Karpas-422 (cell line): ENCODE results near the gene TTC31. TPM values are rescaled to one million over a fixed set of nuclear protein-coding genes. Genes with fewer than 3 reads are reported as not detected.

Experiments
- DNase-seq: peaks from one replicate; pipeline ENCODE4 v3.0.0-alpha.2; 2015
- H2AFZ ChIP-seq: fragments of 200-600 bp; sonication (generic); 2 replicates; pipeline ENCODE4 v1.6.1; 2014; ENCODE audit warnings: antibody characterized with exemption, low read length, mixed read lengths
- H3K27ac ChIP-seq: fragments of 200-600 bp; sonication (generic); 2 replicates; pipeline ENCODE4 v1.5.1; 2014; ENCODE audit warnings: mild to moderate bottlenecking, low read length, moderate library complexity
- H3K27me3 ChIP-seq: fragments of 200-600 bp; sonication (generic); 2 replicates; pipeline ENCODE4 v1.6.1; 2014; ENCODE audit warnings: low read length, mixed read lengths
- H3K36me3 ChIP-seq: fragments of 200-600 bp; sonication (generic); 2 replicates; pipeline ENCODE4 v1.6.1; 2014; ENCODE audit warnings: low read length, mixed read lengths; ENCODE audit not compliant: insufficient read depth
- H3K4me1 ChIP-seq: fragments of 200-600 bp; sonication (generic); 2 replicates; pipeline ENCODE4 v1.6.1; 2014; ENCODE audit warnings: mild to moderate bottlenecking, low read length, mixed read lengths
- H3K4me2 ChIP-seq: fragments of 200-600 bp; sonication (generic); 2 replicates; pipeline ENCODE4 v1.6.1; 2014; ENCODE audit warnings: low read length, low read depth, mild to moderate bottlenecking; ENCODE audit not compliant: poor library complexity, severe bottlenecking
- H3K4me3 ChIP-seq: fragments of 200-600 bp; sonication (generic); 2 replicates; pipeline ENCODE4 v1.5.1; 2014; ENCODE audit warnings: mild to moderate bottlenecking, antibody characterized with exemption, low read length, mixed read lengths
- H3K79me2 ChIP-seq: fragments of 200-600 bp; sonication (generic); 2 replicates; pipeline ENCODE4 v1.6.1; 2014; ENCODE audit warnings: mild to moderate bottlenecking, low read length, mixed read lengths
- H3K9ac ChIP-seq: fragments of 200-600 bp; sonication (generic); 2 replicates; pipeline ENCODE4 v1.6.0; 2014; ENCODE audit warnings: low read length
- H3K9me2 ChIP-seq: fragments of 200-600 bp; sonication (generic), shearing (Covaris generic); replicated peaks from 2 replicates; pipeline ENCODE4 v1.6.0; 2014; ENCODE audit warnings: mild to moderate bottlenecking, low read length, moderate library complexity; ENCODE audit not compliant: insufficient read depth
- H3K9me3 ChIP-seq: fragments of 300-700, 200-600 bp; sonication (generic); 2 replicates; pipeline ENCODE4 v1.6.1; 2014; ENCODE audit warnings: low read length, mixed read lengths
- H4K20me1 ChIP-seq: fragments of 200-600 bp; sonication (generic); 2 replicates; pipeline ENCODE4 v1.6.1; 2014; ENCODE audit warnings: mild to moderate bottlenecking, antibody characterized with exemption, low read length, low read depth; ENCODE audit not compliant: insufficient read depth
- total RNA-seq: library from RNA; depleted of rRNA; stranded (reverse); fragments of >200 nt; shearing (Covaris generic); gene quantifications from 2 replicates; pipeline ENCODE4 v1.2.3, GENCODE V29; 2014; ENCODE audit warnings: low replicate concordance

The TTC31 gene
- total RNA-seq, 1 experiment from 2014 or later, result 54.9 TPM

GRCh38 chr2:74448771-74449170, 34.1 kb upstream of the TTC31 start:
- no peak for DNase-seq
- no peak overlapping the region for H3K4me3 ChIP-seq
- peaks cover 10% of the 10 kb centered on the region for H3K4me1 ChIP-seq
- no peak overlapping the region for H3K27ac ChIP-seq
- no peaks in the 10 kb centered on the region; the same call in 1 of the 2 replicates for H3K27me3 ChIP-seq
- no peak overlapping the region for H3K9ac ChIP-seq
- H3K9me3 ChIP-seq, result no peaks in the 10 kb centered on the region
- no peak overlapping the region for H3K4me2 ChIP-seq
- H2AFZ ChIP-seq, result no peak overlapping the region
- H3K9me2 ChIP-seq, result no peaks in the 10 kb centered on the region
- H3K79me2 ChIP-seq, result no peaks in the 10 kb centered on the region
- no peaks in the 10 kb centered on the region for H4K20me1 ChIP-seq
- H3K36me3 ChIP-seq, result no peaks in the 10 kb centered on the region

- H3K36me3 ChIP-seq, result no peaks in the 10 kb centered on the region
- no peak for DNase-seq
- peaks cover 7% of the 10 kb centered on the region for H3K4me1 ChIP-seq
- H3K9me3 ChIP-seq, result no peaks in the 10 kb centered on the region
- peaks cover 6% of the 10 kb centered on the region for H3K79me2 ChIP-seq
- no peak overlapping the region for H3K4me2 ChIP-seq
- no peaks in the 10 kb centered on the region for H3K9me2 ChIP-seq
- H3K27me3 ChIP-seq, result no peaks in the 10 kb centered on the region
- H3K4me3 ChIP-seq, result no peak overlapping the region
- H3K9ac ChIP-seq, result no peak overlapping the region
- no peak overlapping the region for H3K27ac ChIP-seq
- H4K20me1 ChIP-seq, result no peaks in the 10 kb centered on the region
- H2AFZ ChIP-seq, result no peak overlapping the region
Measured at GRCh38 chr2:74450570-74451190, 32.2 kb upstream of the TTC31 start.

- Histone ChIP-seq H3K9ac (peak within 1 kb of the TSS; percentile 94), H2AFZ (peak within 1 kb of the TSS; percentile 65), H3K9me3 (no peaks in the 10 kb centered on the region), H3K9me2 (no peaks in the 10 kb centered on the region), H3K4me2 (peak within 1 kb of the TSS; percentile 94), H4K20me1 (no peaks in the 10 kb centered on the region), H3K4me3 (peak within 1 kb of the TSS; percentile 78), H3K79me2 (peaks cover 25% of the 10 kb centered on the region), H3K36me3 (no peaks in the 10 kb centered on the region), H3K27me3 (no peaks in the 10 kb centered on the region), H3K4me1 (peaks cover 33% of the 10 kb centered on the region), H3K27ac (0 out of 2 replicates have a peak within 1 kb of the TSS, but pooled peaks have one; percentile 1)
- peak; percentile 100 for DNase-seq
Measured at GRCh38 chr2:74454654-74455511, 28.0 kb upstream of the TTC31 start, which contains the start of gene INO80B. Gene INO80B, plus strand, starts transcription at chr2:74455087. Its CDS starts 30 bp downstream, at chr2:74455117.

GRCh38 chr2:74457129-74457548, 25.7 kb upstream of the TTC31 start:
- Histone ChIP-seq H4K20me1 (no peaks in the 10 kb centered on the region), H3K4me2 (peak overlapping the region; percentile 94), H3K4me3 (peak overlapping the region; percentile 78), H3K27me3 (no peaks in the 10 kb centered on the region), H3K27ac (peak overlapping the region; percentile 91), H3K79me2 (peaks cover 25% of the 10 kb centered on the region), H3K36me3 (no peaks in the 10 kb centered on the region), H3K9me2 (no peaks in the 10 kb centered on the region), H3K4me1 (peaks cover 36% of the 10 kb centered on the region), H3K9ac (peak overlapping the region; percentile 94), H2AFZ (no peak overlapping the region), H3K9me3 (no peaks in the 10 kb centered on the region)
- no peak for DNase-seq

- peak; percentile 95 for DNase-seq
- no peaks in the 10 kb centered on the region for H3K27me3 ChIP-seq
- H3K9me2 ChIP-seq, result no peaks in the 10 kb centered on the region
- H3K4me2 ChIP-seq, result peak overlapping the region; percentile 94
- H3K9ac ChIP-seq, result peak overlapping the region; percentile 94
- no peaks in the 10 kb centered on the region for H4K20me1 ChIP-seq
- H3K36me3 ChIP-seq, result peaks cover 5% of the 10 kb centered on the region; the same call in 1 of the 2 replicates
- peaks cover 25% of the 10 kb centered on the region for H3K79me2 ChIP-seq
- peaks cover 36% of the 10 kb centered on the region for H3K4me1 ChIP-seq
- H3K4me3 ChIP-seq, result peak overlapping the region; percentile 78
- peak overlapping the region; percentile 91 for H3K27ac ChIP-seq
- H2AFZ ChIP-seq, result peak overlapping the region; percentile 72; the same call in 1 of the 2 replicates
- H3K9me3 ChIP-seq, result no peaks in the 10 kb centered on the region
Measured at GRCh38 chr2:74457549-74458131, 25.2 kb upstream of the TTC31 start.

- Histone ChIP-seq H2AFZ (peak within 1 kb of the TSS; percentile 72; the same call in 1 of the 2 replicates), H3K4me1 (peaks cover 41% of the 10 kb centered on the region), H3K27me3 (no peaks in the 10 kb centered on the region), H3K4me2 (peak within 1 kb of the TSS; percentile 94), H3K9ac (peak within 1 kb of the TSS; percentile 94), H3K4me3 (peak within 1 kb of the TSS; percentile 89), H3K79me2 (peaks cover 32% of the 10 kb centered on the region), H3K9me2 (no peaks in the 10 kb centered on the region), H3K36me3 (peaks cover 12% of the 10 kb centered on the region), H4K20me1 (0 out of 2 replicates have a peak, but pooled peaks cover 4% of the 10 kb centered on the region), H3K9me3 (no peaks in the 10 kb centered on the region), H3K27ac (peak within 1 kb of the TSS; percentile 91)
- DNase-seq, result peak; percentile 100
Measured at GRCh38 chr2:74458132-74458937, 24.5 kb upstream of the TTC31 start, which contains the start of gene WBP1. Gene WBP1, plus strand, starts transcription at chr2:74458438. Its CDS starts 165 bp downstream, at chr2:74458603.

- H3K4me2 ChIP-seq, result peak overlapping the region; percentile 93
- H2AFZ ChIP-seq, result no peak overlapping the region
- peaks cover 43% of the 10 kb centered on the region for H3K4me1 ChIP-seq
- H3K4me3 ChIP-seq, result peak overlapping the region; percentile 89
- peaks cover 34% of the 10 kb centered on the region for H3K79me2 ChIP-seq
- H3K9me3 ChIP-seq, result no peaks in the 10 kb centered on the region
- H3K9ac ChIP-seq, result peak overlapping the region; percentile 90
- peaks cover 12% of the 10 kb centered on the region for H3K36me3 ChIP-seq
- peak overlapping the region; percentile 55 for H3K27ac ChIP-seq
- H3K27me3 ChIP-seq, result no peaks in the 10 kb centered on the region
- 0 out of 2 replicates have a peak, but pooled peaks cover 4% of the 10 kb centered on the region for H4K20me1 ChIP-seq
- DNase-seq, result peak; percentile 62
- no peaks in the 10 kb centered on the region for H3K9me2 ChIP-seq
Measured at GRCh38 chr2:74458938-74459363, 23.9 kb upstream of the TTC31 start.
